Measurements from ENCODE around the gene ARHGDIG. TPM values are rescaled to one million over a fixed set of nuclear protein-coding genes. Genes with fewer than 3 reads are reported as not detected.

Gene ARHGDIG
- total and polyA plus RNA-seq, 9 of the 15 experiments (the other 6 are each of a cell fraction or from before 2014, with no cell fraction given), result 0.36 to 2.5 (median 0.64) TPM; not detected in 2

GRCh38 chr16:324451-325334, 44.3 kb downstream of the ARHGDIG start (continued):
- peak; percentile 87 for TF ChIP-seq USF1 (CRISPR knock-in tag; IDR thresholded peaks at IDR 0.05)
- no peak for TF ChIP-seq RBM22 (IDR thresholded peaks at IDR 0.05; ENCODE audit: low read depth, low read length, poor library complexity, severe bottlenecking)
- no peak for TF ChIP-seq NFE2L1 (tag; IDR thresholded peaks at IDR 0.05; ENCODE audit: borderline replicate concordance, low read depth)
- TF ChIP-seq, protein P1, sequence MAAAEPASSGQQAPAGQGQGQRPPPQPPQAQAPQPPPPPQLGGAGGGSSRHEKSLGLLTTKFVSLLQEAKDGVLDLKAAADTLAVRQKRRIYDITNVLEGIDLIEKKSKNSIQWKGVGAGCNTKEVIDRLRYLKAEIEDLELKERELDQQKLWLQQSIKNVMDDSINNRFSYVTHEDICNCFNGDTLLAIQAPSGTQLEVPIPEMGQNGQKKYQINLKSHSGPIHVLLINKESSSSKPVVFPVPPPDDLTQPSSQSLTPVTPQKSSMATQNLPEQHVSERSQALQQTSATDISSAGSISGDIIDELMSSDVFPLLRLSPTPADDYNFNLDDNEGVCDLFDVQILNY (CRISPR knock-in tag; IDR thresholded peaks at IDR 0.05), result no peak
- TF ChIP-seq UBTF (IDR thresholded peaks at IDR 0.05; ENCODE audit: borderline replicate concordance in 1 of 2, low read depth in 2 of 2, low read length in 2 of 2), result peak in 1 of 2 experiments; percentile 76; a peak in 1 of 4 replicates
- no peak for TF ChIP-seq RUNX1 (IDR thresholded peaks at IDR 0.05; ENCODE audit: low read depth)
- TF ChIP-seq KLF16 (IDR thresholded peaks at IDR 0.05), result peak; percentile 88
- peak; percentile 92 for TF ChIP-seq CREM (IDR thresholded peaks at IDR 0.05; ENCODE audit: low read depth)
- peak; percentile 84 for TF ChIP-seq ZNF589 (CRISPR knock-in tag; IDR thresholded peaks at IDR 0.05; ENCODE audit: low read depth)
- no peak for TF ChIP-seq HMG20B (CRISPR knock-in tag; IDR thresholded peaks at IDR 0.05)
- TF ChIP-seq HLTF (IDR thresholded peaks at IDR 0.05), result no peak
- no peak for TF ChIP-seq CAMTA2 (CRISPR knock-in tag; conservative IDR thresholded peaks at IDR 0.05)
- peak; percentile 64 for TF ChIP-seq FOXM1 (IDR thresholded peaks at IDR 0.05; ENCODE audit: low read depth)
- TF ChIP-seq FOXM1 (CRISPR knock-in tag; IDR thresholded peaks at IDR 0.05; ENCODE audit: low read depth), result no peak
- 0 out of 2 replicates have a peak, but pooled peaks have one; percentile 20 for TF ChIP-seq SP1 (CRISPR knock-in tag; IDR thresholded peaks at IDR 0.05)
- peak; percentile 3 for TF ChIP-seq NFYB (IDR thresholded peaks at IDR 0.05; ENCODE audit: extremely low read depth, insufficient read length)
- no peak for TF ChIP-seq MIER1 (IDR thresholded peaks at IDR 0.05; ENCODE audit: low read depth)
- TF ChIP-seq GATA2 (CRISPR knock-in tag; IDR thresholded peaks at IDR 0.05), result peak; percentile 71
- TF ChIP-seq TFAM (CRISPR knock-in tag; conservative IDR thresholded peaks at IDR 0.05), result no peak
- TF ChIP-seq, protein P2, sequence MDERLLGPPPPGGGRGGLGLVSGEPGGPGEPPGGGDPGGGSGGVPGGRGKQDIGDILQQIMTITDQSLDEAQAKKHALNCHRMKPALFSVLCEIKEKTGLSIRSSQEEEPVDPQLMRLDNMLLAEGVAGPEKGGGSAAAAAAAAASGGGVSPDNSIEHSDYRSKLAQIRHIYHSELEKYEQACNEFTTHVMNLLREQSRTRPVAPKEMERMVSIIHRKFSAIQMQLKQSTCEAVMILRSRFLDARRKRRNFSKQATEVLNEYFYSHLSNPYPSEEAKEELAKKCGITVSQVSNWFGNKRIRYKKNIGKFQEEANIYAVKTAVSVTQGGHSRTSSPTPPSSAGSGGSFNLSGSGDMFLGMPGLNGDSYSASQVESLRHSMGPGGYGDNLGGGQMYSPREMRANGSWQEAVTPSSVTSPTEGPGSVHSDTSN (CRISPR knock-in tag; IDR thresholded peaks at IDR 0.05; ENCODE audit: low read depth), result no peak
- TF ChIP-seq, protein P2 (tag; conservative IDR thresholded peaks at IDR 0.05; ENCODE audit: low read depth), result peak; percentile 70
- TF ChIP-seq ZNF41 (CRISPR knock-in tag; conservative IDR thresholded peaks at IDR 0.05), result no peak
